ENCODE data around the gene MED13. TPM values are rescaled to one million over a fixed set of nuclear protein-coding genes. Genes with fewer than 3 reads are reported as not detected.

The MED13 gene
- total RNA-seq, 1 experiment from 2014 or later, result 60.7 TPM

DNA sequence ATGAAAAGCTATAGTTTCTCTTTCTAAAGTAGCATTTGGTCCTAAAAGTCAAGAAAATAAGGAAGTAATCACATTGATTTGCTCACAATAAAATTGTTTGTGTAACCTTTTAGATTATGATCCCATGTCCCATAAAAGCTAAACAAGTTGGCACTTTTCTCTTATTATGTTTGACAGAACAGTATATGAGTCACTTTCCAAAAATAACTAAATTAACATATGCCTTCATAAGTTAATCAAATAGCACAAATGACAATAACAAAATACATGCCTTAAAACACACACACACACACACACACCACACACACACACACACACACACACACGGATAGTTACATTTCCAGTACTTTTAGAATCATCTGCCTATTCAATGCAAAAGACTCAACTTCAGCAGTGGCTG, 2.8 kb downstream of the MED13 start:
- DNase-seq, result no peak
- no peak overlapping the region for H2BK12ac ChIP-seq (ENCODE audit: insufficient read length, low read depth, low read length)
- H2BK15ac ChIP-seq (ENCODE audit: low read depth, low read length), result no peak overlapping the region
- no peak overlapping the region for H3K4me2 ChIP-seq (ENCODE audit: insufficient read depth, insufficient read length, low read length)
- H3K14ac ChIP-seq (ENCODE audit: insufficient read depth, low read length), result no peak overlapping the region
- H3K36me3 Mint-ChIP-seq (ENCODE audit: insufficient read depth in 1 of 3, low read depth in 3 of 3), result peaks cover 15 to 42% (median 34%) of the 10 kb centered on the region in 3 experiments; a peak in 6 of 7 replicates
- TF ChIP-seq, protein P1, sequence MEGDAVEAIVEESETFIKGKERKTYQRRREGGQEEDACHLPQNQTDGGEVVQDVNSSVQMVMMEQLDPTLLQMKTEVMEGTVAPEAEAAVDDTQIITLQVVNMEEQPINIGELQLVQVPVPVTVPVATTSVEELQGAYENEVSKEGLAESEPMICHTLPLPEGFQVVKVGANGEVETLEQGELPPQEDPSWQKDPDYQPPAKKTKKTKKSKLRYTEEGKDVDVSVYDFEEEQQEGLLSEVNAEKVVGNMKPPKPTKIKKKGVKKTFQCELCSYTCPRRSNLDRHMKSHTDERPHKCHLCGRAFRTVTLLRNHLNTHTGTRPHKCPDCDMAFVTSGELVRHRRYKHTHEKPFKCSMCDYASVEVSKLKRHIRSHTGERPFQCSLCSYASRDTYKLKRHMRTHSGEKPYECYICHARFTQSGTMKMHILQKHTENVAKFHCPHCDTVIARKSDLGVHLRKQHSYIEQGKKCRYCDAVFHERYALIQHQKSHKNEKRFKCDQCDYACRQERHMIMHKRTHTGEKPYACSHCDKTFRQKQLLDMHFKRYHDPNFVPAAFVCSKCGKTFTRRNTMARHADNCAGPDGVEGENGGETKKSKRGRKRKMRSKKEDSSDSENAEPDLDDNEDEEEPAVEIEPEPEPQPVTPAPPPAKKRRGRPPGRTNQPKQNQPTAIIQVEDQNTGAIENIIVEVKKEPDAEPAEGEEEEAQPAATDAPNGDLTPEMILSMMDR (conservative IDR thresholded peaks at IDR 0.05), result no peak
- no peak overlapping the region for H2AFZ ChIP-seq (ENCODE audit: low read length)
- H4K8ac ChIP-seq (replicated peaks; ENCODE audit: insufficient read length, low read depth, low read length), result no peak overlapping the region
- no peak overlapping the region for H3K18ac ChIP-seq (ENCODE audit: insufficient read length, low read depth, low read length)
- H2AK5ac ChIP-seq (ENCODE audit: insufficient read length, low read length), result no peak overlapping the region
- WGBS (ENCODE audit: extremely low coverage, insufficient read length, low lambda C conversion rate), result no CpG with 5 or more reads among the region's 1 CpG
- H3K79me1 ChIP-seq (ENCODE audit: insufficient read depth, low read depth, low read length, poor library complexity, severe bottlenecking), result no peaks in the 10 kb centered on the region
- H3K23me2 ChIP-seq (ENCODE audit: insufficient read length, low read depth, low read length, poor library complexity, severe bottlenecking), result peaks cover 9% of the 10 kb centered on the region
- no peak overlapping the region for H3K23ac ChIP-seq (ENCODE audit: insufficient read length, low read depth, low read length)
- H3K4me3 Mint-ChIP-seq, result peak overlapping the region; percentile 9 to 52; a peak in 3 of 5 replicates
- no peak overlapping the region for H3K27ac ChIP-seq (ENCODE audit: insufficient read length, low read depth, low read length)
- no peaks in the 10 kb centered on the region; a peak in 1 of 5 replicates for H3K9me3 Mint-ChIP-seq
- no peak overlapping the region for H3K4ac ChIP-seq (ENCODE audit: low read depth, low read length)
- no peaks in the 10 kb centered on the region for H3K27me3 ChIP-seq (ENCODE audit: insufficient read depth, low read length)
- no peaks in the 10 kb centered on the region for H3K27me3 Mint-ChIP-seq (ENCODE audit: low read depth)
- H4K20me1 ChIP-seq (ENCODE audit: control insufficient read depth, insufficient read depth, insufficient read length), result no peaks in the 10 kb centered on the region
- no peak overlapping the region for H2BK5ac ChIP-seq (ENCODE audit: insufficient read length, low read length)
- no peaks in the 10 kb centered on the region for H3K9me3 ChIP-seq (ENCODE audit: control insufficient read depth, low read depth, low read length)
- H2BK20ac ChIP-seq (ENCODE audit: low read depth, low read length, poor library complexity, severe bottlenecking), result no peak overlapping the region
- peak overlapping the region in 1 of 3 experiments; percentile 72; a peak in 3 of 7 replicates for H3K27ac Mint-ChIP-seq
- no peak overlapping the region for H3K56ac ChIP-seq (ENCODE audit: insufficient read length, low read depth, low read length)
- H3K4me1 Mint-ChIP-seq, result peaks cover 41 to 46% of the 10 kb centered on the region in 2 experiments
- H3K4me1 ChIP-seq (ENCODE audit: insufficient read depth, low read length), result no peaks in the 10 kb centered on the region
- H4K5ac ChIP-seq (ENCODE audit: insufficient read length, low read depth, low read length), result no peak overlapping the region
- no peak overlapping the region for H2BK120ac ChIP-seq (ENCODE audit: low read depth, low read length, poor library complexity, severe bottlenecking)
- peaks cover 26% of the 10 kb centered on the region; the same call in 1 of the 2 replicates for H3K79me2 ChIP-seq (ENCODE audit: insufficient read depth, low read length)
- no peak overlapping the region for H3K9ac ChIP-seq (ENCODE audit: extremely low read depth, insufficient read length, low read length)
- H4K91ac ChIP-seq (ENCODE audit: insufficient read length, low read depth, low read length), result no peak overlapping the region
- no peak overlapping the region for H3T11ph ChIP-seq (ENCODE audit: low read length)

All from H9 (cell line).